ENCODE measurements around the gene RPP25L.

RPP25L gene

GRCh38 chr9:34584970-34585369, 26.9 kb downstream of the RPP25L start:
- DNase-seq = no peak

- DNase-seq = no peak
Observed at GRCh38 chr9:34582787-34583186, 29.1 kb downstream of the RPP25L start.

- DNase-seq = no peak
Observed at GRCh38 chr9:34581318-34581717, 30.6 kb downstream of the RPP25L start.

GRCh38 chr9:34580358-34580757, 31.5 kb downstream of the RPP25L start:
- DNase-seq = no peak

GRCh38 chr9:34579808-34580163, 32.1 kb downstream of the RPP25L start:
- DNase-seq = no peak

- DNase-seq = no peak
Observed at GRCh38 chr9:34579104-34579807, 32.6 kb downstream of the RPP25L start.

GRCh38 chr9:34578241-34579103, 33.4 kb downstream of the RPP25L start:
- peak in 2 of 4 experiments; percentile 23 to 41 for DNase-seq

- no peak for DNase-seq
Observed at GRCh38 chr9:34577400-34578240, 34.3 kb downstream of the RPP25L start.

- no peak for DNase-seq
Observed at GRCh38 chr9:34576597-34577399, 35.1 kb downstream of the RPP25L start.

GRCh38 chr9:34575862-34576596, 35.9 kb downstream of the RPP25L start:
- DNase-seq = no peak

GRCh38 chr9:34575241-34575640, 36.7 kb downstream of the RPP25L start:
- DNase-seq = no peak

- no peak for DNase-seq
Observed at GRCh38 chr9:34574571-34574970, 37.3 kb downstream of the RPP25L start.

- no peak for DNase-seq
Observed at GRCh38 chr9:34573599-34574325, 38.1 kb downstream of the RPP25L start.

GRCh38 chr9:34572628-34573027, 39.3 kb downstream of the RPP25L start:
- no peak for DNase-seq

GRCh38 chr9:34572092-34572491, 39.8 kb downstream of the RPP25L start:
- peak; percentile 21 to 59 (median 50) for DNase-seq

- no peak for DNase-seq
Observed at GRCh38 chr9:34571481-34571810, 40.5 kb downstream of the RPP25L start.

GRCh38 chr9:34570809-34571480, 41.0 kb downstream of the RPP25L start:
- no peak for DNase-seq

- DNase-seq = no peak
Observed at GRCh38 chr9:34570376-34570775, 41.5 kb downstream of the RPP25L start.

GRCh38 chr9:34568774-34569173, 43.1 kb downstream of the RPP25L start:
- no peak for DNase-seq

GRCh38 chr9:34568133-34568532, 43.8 kb downstream of the RPP25L start:
- DNase-seq = no peak
